Right lobe of liver (tissue), 4 donors: ENCODE results near the gene NIPBL.

ENCODE experiments used
- CTCF ChIP-seq, 4 donors: fragments of 200-600 bp in 3 of 4; fragments of 450-650 bp in 1 of 4; IDR thresholded peaks; one replicate each; pipeline versions ENCODE4 v1.5.1 to v1.8.0; 2016 to 2022; ENCODE audit warnings: antibody characterized with exemption in 4 of 4, mild to moderate bottlenecking in 2 of 4
- POLR2A ChIP-seq: fragments of 450-650 bp; IDR thresholded peaks from one replicate; pipeline ENCODE4 v1.6.1; 2017; ENCODE audit warnings: antibody characterized with exemption, mild to moderate bottlenecking
- donor health status: DM: no; HTN: no; CAD: no.
- donor health status: DM: no; HTN: no; CAD: no.
- donor health status: DM: no; HTN: yes; CAD: no.

- TF ChIP-seq CTCF (IDR thresholded peaks at IDR 0.05) (no peak), POLR2A (no peak)
Observed at GRCh38 chr5:36928947-36929346, 52.4 kb downstream of the NIPBL start.
